HG02571 (cell line): ENCODE results near the gene COPE.
"Not testable (repeated sequence)": the region's sequence is repeated elsewhere in the genome, so short reads cannot be mapped to it uniquely, and the experiment has no call there.

Experiments
- ATAC-seq: cut with Tn5 transposase; IDR thresholded peaks from one replicate; pipeline ENCODE4 v1.9.1; 2021; ENCODE audit warnings: mild to moderate bottlenecking, moderate library complexity; ENCODE audit not compliant: unreplicated experiment

COPE gene

DNA sequence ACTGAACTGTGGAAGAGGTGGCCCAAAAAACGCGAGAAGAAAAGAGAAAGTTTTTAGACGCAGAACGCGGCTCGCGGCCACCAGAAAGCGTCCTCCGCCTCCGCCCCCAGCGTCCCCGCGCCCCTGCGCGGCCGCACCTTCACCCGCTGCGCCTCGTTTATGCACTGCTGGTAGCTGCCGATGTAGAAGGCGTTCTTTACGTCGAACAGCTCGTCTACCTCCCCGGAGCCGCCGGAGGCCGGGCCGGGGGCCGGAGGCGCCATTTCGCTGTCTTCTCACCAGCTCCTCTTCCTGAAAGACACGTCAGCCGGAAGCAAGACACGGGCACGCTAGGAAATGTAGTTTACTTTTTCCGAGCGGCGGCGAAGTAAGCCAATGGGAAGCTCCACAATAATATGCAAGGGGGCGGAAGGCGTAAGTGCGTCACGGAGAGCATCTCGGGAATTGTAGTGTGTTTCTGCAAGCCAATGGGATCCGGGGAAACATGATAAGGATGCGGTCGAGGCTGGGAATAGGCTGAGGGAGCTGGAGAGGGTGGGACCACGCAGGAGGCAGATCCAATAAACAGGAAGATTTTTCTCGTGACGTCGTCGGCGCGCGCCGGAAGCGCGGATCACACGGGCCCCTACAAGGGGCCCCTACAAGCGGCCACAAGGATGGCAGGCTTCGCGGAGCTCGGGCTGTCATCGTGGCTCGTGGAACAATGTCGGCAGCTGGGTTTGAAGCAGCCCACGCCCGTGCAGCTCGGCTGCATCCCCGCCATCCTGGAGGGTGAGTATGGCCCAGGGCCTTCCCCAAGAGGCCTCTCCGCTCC lies at the start of gene COPE, which contains the start of gene DDX49:
TSS of gene COPE (minus strand) at position 302 of the 814 bp plus-strand sequence. CDS start at position 263, 39 bp downstream.
TSS of gene DDX49 (plus strand) at position 630 of the 814 bp plus-strand sequence. CDS start at position 657, 27 bp downstream.
- ATAC-seq: peak; percentile 82

DNA sequence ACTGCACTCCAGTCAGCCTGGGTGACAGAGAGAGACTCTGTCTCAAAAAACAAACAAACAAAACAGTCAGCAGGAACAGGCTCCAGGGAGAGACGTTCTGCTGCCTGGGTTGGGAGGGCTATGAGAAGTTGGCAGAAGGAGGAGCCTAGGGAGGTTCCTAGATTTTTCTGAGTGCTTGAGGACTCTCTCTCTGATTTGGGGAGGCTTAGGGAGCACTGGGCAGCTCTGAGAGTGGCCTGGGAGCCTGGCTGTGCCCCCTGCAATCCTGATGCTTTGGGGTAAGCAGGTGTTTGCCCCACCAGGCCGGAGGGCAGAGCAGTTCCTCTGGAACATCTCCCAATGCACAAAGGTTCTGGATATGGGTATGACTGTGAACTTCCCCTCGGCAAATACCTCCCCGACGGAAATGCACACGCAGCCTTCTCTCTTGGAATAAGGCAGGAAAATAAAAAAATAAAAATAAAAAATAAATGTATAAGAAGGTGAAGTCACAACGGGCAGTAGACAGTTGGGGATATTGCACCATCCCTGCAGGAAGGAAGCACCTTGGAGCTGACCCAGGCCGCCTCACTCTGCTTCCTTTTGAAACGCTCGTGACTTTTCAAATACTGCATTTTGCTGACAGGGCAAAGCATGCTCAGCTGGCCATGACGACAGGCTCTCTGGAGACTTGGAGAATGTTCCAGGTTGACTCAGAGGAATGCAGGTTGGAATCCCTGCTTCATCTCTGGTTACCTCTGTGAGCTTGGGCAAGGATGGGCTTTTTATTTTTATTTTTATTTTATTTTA lies 48.4 kb upstream of the COPE start:
- no peak for ATAC-seq

DNA sequence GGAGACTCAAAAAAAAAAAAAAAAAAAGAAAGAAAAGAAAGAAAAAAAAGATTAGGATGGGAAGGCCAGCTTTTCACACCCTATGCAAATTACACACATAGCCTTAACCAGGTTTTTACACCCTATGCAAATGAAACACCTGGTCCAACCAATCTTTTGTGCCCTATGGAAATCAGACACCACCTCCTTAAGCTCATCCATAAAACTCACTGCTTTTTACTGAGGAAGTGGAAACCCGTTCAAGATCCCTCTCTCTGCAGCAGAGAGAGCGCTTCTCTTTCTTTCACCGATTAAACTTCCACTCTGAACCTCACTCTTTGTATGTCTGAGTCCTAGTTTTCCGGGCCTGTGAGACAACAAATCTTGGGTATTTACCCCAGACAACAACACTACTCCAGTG lies 47.1 kb upstream of the COPE start:
- ATAC-seq: no peak

DNA sequence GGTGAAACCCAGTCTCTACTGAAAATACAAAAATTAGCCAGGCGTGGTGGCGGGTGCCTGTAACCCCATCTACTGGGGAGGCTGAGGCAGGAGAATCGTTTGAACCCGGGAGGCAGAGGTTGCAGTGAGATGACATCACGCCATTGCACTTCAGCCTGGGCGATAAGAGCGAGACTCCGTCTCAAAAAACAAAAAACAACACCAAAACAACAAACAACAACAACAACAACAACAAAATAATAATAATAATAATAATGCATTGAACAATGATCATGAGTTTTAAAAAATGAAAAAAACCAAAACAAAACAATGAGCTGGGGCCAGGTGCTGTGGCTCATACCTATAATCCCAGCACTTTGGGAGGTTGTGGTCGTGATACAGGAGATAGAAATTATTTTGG lies 44.9 kb upstream of the COPE start:
- no peak for ATAC-seq

DNA sequence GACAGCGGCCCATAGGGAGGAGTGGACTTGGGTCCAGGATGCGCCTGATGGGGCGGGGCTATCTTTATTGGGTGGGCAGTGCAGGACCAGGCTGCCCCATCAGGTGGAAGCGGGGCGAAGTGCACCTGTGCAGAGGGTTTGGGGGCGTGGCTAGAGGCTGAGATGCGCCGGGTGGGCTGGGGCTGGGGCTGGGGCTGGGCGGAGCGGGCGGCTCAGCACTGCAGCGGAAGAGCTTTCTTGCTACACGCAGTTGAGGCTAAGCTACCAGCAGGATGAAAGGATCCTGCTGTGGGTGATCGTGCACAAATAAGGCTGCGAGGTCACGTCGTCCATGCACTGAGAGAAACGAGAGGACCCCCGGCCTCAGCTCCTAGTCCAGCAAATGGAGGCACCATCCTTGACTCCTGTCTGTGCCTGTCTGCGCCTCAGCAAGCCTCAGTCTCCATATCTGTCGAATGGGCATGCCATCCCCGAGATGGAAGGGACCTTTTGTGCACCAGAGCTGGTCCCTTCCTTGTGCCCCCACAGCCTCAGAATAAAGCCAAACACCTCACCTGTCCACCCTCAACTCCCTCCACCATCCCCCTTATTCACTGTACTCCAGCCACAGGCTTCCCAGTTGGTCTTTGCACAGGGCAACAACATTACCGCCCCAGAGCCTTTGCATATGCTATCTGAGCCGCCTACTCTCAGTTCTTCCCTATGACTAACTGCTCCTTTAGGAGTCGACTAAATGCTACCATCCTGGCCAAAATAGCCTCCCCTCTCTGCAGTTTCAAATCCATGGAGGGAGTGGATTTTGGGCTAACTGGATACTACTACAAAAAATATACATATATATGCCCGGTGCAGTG lies 42.8 kb upstream of the COPE start:
- ATAC-seq: no peak

DNA sequence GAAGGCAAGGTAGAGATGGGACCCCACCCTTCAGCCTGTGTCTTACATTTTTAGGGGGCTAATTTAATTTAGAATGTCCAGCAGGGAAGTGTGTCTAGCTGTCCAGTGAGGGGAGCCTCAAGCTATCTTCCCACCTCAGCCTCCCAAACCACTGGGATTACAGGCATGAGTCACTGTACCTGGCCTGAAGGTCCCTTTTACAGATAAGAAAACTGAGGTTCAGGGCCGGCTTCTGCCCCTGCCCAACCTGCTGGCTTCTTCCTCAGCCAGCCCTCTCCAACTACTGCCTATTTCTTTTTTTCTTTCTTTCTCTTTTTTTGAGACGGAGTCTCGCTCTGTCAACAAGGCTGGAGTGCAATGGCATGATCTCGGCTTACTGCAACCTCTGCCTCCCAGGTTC lies 41.2 kb upstream of the COPE start:
- ATAC-seq: no peak

DNA sequence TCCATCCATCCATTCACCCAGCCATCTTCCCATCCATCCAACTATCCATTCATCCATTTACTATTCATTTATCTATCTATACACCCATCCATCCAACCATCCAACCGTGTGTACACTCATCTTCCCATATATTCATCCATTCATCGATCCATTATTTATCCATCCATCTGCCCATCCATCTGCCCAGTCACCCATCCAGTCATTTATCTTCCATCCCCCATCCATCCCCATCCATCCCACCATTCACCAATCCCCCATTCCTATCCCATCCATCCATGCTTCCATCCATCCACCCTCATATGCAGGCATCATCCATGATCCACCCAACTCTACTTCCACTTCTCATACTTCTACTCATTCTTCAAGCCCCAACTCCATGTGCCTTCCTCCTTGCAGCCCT lies 35.9 kb upstream of the COPE start:
- no peak for ATAC-seq

DNA sequence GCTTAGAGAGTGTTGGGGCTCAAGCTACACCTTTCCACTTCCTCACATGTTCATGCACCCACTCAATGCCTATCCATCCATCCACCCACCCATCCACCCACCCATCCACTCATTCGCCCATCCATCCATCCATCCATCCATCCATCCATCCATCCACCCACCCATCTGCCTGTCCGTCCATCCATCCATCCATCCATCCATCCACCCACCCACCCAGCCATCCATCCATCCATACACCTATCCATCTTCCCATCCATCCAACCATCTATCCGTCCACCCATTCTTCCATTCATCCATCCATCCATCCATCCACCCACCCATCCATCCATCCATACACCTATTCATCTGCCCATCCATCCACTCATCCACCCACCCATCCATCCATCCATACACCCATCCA lies 34.9 kb upstream of the COPE start:
- ATAC-seq: no peak

DNA sequence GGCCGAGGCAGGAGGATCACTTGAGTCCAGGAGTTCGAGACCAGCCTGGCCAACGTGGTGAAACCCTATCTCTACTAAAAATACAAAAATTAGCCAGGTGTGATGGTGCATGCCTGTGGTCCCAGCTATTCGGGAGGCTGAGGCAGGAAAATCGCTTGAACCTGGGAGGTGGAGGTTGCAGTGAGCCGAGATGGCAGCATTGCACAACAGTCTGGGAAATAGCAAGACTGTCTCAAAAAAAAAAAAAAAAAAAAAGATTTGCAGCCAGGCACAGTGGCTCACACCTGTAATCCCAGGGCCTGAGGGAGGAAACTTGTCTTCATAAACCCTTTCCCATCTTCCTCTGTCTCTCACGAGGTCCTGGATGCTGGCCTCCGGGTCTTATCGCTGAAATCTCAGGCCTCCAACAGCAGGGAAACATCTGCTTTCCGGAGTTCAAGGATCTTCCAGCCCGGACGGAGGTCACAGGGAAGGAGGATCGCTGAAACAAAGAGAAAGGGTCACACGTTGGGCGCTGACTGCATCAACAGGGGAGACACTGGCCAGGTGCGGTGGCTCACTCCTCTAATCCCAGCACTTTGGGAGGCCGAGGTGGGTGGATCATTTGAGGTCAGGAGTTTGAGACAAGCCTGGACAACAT lies 33.3 kb upstream of the COPE start:
- not testable (repeated sequence) for ATAC-seq

DNA sequence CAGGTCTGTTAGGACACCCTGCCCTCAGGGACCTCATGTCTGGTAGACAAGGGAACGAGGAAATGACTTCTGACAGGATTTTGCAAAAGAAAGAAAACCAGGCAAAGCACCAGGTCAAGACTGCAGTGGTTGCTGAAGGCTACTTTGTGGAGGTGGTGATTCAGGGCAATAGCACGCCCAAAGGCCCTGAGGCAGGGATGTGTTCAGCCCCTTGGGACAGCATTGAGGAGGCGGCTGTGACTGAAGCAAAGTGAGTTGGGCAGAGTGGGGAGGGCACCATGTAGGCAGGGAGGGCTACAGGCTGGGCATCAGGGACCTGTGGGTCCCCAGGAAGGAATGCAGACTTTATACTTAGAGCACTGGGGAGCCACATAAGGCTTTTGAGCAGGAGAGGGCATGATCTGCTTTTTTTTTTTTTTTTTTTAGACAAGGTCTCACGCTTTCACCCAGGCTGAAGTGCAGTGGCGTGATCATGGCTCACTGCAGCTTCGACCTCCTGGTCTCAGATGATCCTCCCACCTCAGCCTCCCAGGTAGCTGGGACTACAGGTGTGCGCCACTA lies 32.6 kb upstream of the COPE start:
- no peak for ATAC-seq

DNA sequence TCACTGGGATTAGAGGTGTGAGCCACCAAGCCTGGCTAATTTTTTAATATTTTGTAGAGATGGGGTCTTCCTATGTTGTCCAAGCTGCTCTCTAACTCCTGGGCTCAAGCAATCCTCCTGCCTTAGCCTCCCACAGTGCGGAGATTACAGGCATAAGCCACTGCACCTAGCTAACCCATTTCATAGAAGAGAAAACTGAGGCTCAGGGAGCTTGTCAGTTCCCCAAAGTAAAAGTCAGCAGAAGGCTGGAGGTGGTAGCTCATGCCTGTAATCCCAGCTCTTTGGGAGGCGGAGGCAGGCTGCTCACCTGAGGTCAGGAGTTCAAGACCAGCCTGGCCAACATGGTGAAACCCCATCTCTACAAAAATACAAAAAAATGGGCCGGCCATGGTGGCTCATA lies 30.7 kb upstream of the COPE start:
- ATAC-seq: no peak

DNA sequence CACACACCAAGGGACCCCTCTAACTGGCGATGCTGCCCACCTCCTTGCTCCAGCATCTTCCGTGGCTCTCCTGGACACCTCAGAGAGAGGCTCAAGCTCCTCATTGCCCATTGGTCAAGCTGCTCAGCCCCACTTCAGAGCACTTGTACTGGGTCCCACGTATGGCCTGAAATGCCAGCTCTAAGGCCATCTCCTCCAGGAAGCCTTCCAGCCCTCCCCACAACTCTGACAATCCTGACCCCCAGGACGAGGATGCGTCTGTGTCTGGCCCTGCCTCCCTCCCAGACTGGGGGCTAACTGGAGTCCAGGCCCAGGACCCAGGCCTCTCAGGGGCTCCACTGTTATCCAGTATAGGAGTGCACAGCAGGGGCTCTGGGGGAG lies 29.8 kb upstream of the COPE start:
- ATAC-seq: no peak

DNA sequence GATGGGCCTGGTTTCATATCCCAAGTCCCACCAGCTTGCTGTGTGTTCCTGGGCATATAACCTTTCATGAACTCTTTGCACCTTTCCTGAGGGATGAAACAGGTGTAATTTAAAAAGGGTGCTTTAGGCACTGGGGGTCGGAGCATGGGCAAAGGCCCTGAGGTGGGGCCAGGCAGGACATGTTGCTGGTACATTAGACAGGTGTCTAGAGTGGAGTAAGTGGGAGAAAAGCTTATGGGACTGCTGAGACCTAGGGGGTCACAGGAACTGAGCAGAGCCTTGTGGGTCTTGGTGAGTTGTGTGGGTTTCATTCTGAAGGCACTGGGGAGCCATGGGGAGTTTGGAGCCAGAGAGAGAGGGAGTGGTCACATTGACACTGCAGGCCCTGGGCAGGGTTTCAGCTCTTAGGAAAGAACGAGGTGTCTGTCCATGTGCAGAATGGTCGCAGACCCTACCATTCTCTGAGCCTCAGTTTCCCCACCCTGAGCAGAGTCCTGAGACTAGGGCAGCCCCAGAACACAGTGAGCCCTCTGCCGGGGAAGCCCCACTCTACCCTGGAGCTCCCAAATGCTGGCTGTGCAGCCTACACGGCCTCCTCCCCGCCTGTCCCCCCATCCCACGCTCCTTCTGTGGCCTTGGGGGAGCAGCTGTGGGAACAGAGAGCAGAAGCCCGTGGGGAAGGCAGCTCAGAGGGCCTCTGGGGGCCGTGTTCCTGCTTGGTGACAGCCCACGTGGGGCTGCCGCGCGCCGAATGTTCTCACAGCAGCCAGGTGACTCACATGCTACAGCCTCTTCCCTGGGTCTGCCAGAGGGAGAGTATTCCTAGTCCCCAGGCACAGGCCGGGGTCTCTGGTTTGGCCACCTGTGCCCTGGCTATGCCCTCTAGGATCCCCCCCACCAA lies 29.1 kb upstream of the COPE start:
- ATAC-seq: no peak

DNA sequence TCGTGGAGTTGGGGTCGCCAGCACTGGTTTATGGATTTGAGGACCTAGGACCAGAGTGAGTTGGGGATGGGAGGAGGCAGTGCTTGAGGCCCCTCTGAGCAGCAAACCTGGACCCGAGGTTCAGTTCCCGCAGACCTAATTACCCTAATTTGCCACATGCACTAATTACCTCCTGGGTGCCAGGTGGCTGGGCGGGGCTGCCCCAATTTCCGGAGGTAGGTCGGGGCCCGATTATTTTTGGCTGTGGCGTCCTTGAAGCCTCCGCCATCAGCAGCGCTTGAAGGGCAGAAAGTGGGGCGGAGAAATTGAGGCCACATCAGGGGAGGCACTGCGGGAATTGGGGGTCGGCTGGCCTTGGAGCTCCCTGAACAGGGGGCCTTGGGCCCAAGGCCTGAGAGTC lies 27.7 kb upstream of the COPE start:
- ATAC-seq: no peak

DNA sequence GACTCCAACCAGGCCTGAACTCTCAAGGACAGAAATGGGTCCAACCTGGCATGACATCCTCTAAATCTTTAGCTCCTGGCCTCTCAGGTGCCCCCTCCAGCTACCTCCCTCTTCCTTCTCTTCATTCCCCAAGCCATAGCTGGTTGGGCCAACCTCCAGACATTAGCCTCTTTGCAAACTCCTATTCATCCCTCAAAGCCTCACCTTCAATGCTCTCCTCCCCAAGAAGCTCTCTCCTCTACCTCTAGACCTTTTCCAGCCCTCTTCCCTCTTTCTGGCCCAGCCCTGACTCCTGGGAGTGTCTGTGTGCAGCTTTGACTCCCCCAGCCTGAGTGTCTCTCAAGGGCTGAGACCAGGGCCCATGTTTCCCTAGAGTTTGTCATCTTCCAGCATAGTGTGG lies 27.1 kb upstream of the COPE start:
- ATAC-seq: no peak

DNA sequence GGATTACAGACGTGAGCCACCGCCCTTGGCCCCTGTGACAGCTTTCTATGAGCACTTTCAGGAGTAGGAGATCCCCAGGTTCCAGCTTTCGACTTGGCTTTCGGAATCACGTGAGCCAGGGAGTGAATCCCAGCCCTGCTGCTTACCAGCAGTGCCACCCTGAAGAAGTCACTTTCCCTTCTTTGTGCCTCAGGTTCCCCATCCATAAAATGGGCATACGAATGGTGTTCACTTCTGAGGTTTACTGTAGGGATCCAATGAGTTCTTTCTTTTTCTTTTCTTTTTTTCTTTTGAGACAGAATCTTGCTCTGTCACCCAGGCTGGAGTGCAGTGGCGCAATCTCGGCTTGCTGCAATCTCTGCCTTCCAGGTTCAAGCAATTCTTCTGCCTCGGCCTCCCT lies 26.1 kb upstream of the COPE start:
- no peak for ATAC-seq

DNA sequence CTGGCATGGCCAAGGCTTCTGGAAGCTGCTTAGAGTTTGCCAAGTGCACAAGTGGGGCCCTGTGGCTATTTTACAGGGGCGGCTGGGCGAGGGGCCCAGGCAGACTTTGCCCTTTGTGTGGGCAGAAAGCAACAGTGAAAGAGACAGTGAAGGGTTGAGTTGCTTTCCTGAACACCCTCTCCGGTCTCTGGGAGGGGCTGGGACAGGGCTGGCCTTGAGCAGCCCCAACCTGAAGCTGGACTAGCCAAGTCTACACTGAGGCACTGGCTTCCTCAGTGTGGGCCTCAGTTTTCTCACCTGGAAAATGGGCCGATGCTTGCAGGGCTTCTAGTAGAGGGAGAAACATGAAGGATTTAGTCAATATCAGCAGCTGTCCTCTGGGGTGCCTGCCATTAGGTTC lies 24.3 kb upstream of the COPE start:
- no peak for ATAC-seq

DNA sequence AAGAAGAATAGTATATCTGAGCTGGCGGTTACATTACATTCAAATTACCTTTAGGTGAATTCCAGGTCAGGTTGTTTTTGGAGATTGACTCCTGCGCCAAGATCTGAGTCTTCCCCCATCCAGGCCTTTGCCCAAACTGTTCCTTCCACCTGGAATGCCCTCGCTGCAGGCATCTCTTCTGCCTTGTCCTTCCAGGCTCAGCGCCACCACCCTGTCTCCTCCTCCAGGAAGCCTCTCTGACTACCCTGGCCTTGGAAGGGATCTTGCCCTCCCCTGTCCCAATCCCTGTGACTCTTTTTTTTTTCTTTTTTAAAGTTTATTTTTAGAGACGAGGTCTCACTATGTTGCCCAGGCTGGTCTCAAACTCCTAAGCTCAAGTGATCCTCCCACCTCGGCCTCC lies 23.5 kb upstream of the COPE start:
- ATAC-seq: no peak

DNA sequence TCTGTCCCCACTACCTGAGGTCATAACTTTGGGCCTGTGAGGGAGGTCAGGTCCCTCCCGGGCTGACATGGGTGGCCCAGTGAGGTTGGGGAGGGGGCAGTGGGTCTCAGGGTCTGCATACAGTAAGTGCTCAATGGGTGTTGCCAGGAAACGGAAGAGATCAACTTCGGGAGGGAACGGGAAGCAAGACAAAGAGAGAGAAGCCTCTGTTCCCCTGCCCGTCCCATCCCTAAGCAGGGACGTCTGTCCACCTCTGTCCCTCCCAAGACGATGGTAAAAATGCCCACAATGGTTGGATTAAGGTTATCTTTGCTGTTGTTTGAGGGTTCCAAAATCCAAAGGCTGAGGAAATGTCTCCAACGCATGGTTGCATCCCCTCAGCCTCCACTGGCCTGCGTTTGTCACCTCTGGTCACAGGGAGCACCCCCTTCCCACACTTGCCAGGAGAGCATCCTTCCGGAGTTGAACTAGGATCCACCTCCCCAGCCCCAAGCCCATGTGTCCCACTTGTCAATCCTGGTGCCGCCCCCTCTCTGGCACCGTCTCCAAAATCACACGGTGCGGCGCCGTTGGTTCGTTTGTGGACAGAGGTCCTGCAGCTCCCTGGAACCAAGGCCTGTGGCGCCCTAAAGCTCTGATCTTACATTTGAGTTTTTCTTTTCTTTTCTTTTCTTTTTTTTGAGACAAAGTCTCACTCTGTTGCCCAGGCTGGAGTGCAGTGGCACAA lies 22.6 kb upstream of the COPE start:
- no peak for ATAC-seq
